GM12874 (cell line): ENCODE measurements around the gene SENP8.

ENCODE experiments used
- CTCF ChIP-seq: IDR thresholded peaks from 2 replicates; pipeline ENCODE4 v1.5.1; 2011; ENCODE audit warnings: low read depth, mild to moderate bottlenecking, control low read depth, low read length, moderate library complexity; ENCODE audit not compliant: insufficient read depth

Gene SENP8

GRCh38 chr15:72118017-72118978 lies at the start of gene SENP8, which contains the start of gene MYO9A:
TSS of gene SENP8 (plus strand) at chr15:72118403. CDS start at chr15:72139624, 21,221 bp downstream.
TSS of gene MYO9A (minus strand) at chr15:72118150. CDS start at chr15:72046563, 71,587 bp downstream.
- TF ChIP-seq CTCF = no peak

DNA sequence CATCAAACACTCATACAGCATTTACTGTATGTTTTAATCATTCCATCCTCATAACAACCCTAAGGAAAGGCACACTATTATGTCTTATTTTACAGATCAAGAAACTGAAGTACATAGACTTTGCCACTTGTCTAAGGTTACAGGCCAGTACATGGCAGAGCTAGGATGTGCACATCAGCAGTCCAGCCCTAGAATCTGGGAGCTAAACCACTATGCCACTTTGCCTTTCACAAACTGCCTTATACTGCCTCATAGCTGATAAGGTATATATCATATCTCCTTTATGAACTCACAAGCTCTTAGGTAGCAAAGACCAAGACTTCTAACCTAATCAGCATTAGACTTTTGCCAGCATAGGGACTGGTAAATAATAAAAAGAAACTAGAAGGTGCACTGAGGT lies 49.3 kb upstream of the SENP8 start:
- TF ChIP-seq CTCF = no peak

- TF ChIP-seq CTCF = no peak
These were observed 47.3 kb upstream of the SENP8 start for GRCh38 chr15:72070817-72071447.

DNA sequence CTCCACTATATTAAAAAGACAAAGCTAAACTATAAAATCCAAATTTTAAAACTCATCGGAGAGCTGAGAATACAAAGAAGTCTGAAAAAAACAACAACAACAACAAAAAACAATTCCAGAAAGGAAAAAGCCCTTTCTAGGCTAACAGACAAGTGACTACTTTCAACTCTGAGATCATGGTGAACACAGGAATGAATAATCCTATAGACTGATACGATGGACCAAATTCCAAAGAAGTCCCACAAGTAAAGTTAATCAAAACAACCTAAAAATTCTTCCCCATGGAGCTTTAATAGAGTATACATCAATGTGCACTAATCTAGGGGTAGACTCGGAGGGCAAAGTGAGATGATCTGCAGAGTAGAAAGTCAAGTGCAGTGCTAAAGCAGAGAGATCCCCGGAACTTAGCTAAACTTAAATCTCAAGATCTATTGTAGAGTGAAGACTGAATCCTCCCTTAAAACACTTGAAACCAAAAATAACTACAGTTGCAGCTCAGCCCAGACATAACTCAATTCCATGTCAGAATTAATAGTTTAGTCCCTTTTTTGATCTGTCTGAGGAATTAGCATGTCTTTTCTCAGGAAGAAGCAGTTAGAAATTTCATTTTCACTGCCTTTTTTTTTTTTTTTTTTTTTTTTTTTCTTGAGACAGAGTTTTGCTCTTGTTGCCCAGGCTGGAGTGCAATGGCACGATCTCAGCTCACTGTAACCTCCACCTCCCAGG lies 43.7 kb upstream of the SENP8 start:
- TF ChIP-seq CTCF = no peak

GRCh38 chr15:72077950-72078349 lies 40.3 kb upstream of the SENP8 start:
- no peak for TF ChIP-seq CTCF

- no peak for TF ChIP-seq CTCF
These were observed 39.3 kb upstream of the SENP8 start for GRCh38 chr15:72078887-72079286.

GRCh38 chr15:72082176-72082575 lies 36.0 kb upstream of the SENP8 start:
- no peak for TF ChIP-seq CTCF
